ENCODE data around the gene TERB1. TPM values are rescaled to one million over a fixed set of nuclear protein-coding genes. Genes with fewer than 3 reads are reported as not detected.
"Not testable (repeated sequence)": the region's sequence is repeated elsewhere in the genome, so short reads cannot be mapped to it uniquely, and the experiment has no call there.

Gene TERB1
- total RNA-seq, 4 donors from 2014 or later = not detected

DNA sequence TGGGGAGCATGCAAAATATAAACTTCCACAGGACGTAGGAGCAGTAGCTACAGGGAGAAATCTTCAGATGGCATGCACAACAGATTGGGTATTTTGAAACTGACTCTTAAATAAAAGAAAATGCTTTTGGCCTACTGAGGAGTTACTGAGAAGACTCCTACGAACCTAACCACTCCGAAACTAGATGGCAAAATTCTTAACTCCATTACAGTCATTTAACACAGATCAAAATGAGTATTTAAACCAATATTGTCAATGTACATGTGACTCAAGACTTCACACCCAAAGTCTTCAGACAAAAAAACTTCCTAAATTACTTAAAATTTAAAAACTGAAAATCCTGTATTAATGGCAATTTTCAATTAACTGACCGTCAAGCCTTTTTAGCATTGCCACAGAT lies 8.4 kb upstream of the TERB1 start:
- TF ChIP-seq POLR2A (IDR thresholded peaks at IDR 0.05) = no peak
- TF ChIP-seq, protein P1, sequence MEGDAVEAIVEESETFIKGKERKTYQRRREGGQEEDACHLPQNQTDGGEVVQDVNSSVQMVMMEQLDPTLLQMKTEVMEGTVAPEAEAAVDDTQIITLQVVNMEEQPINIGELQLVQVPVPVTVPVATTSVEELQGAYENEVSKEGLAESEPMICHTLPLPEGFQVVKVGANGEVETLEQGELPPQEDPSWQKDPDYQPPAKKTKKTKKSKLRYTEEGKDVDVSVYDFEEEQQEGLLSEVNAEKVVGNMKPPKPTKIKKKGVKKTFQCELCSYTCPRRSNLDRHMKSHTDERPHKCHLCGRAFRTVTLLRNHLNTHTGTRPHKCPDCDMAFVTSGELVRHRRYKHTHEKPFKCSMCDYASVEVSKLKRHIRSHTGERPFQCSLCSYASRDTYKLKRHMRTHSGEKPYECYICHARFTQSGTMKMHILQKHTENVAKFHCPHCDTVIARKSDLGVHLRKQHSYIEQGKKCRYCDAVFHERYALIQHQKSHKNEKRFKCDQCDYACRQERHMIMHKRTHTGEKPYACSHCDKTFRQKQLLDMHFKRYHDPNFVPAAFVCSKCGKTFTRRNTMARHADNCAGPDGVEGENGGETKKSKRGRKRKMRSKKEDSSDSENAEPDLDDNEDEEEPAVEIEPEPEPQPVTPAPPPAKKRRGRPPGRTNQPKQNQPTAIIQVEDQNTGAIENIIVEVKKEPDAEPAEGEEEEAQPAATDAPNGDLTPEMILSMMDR (IDR thresholded peaks at IDR 0.05) = no peak
- no peaks in the 10 kb centered on the region for H3K27me3 ChIP-seq
- intact Hi-C loops (cut with DNase I) = no loop called here
- WGBS, 2 donors = 87 to 88% methylated on average over 4 of the region's 4 CpGs
- DNase-seq = no peak
- no peak overlapping the region for H3K4me3 ChIP-seq
- no peak overlapping the region for H3K27ac ChIP-seq
- H3K36me3 ChIP-seq = peaks cover 0 to 99% (median 27%) of the 10 kb centered on the region in 3 donors
- no peaks in the 10 kb centered on the region for H3K9me3 ChIP-seq
- H3K4me1 ChIP-seq = peaks cover 0 to 9% (median 0%) of the 10 kb centered on the region in 3 donors

DNA sequence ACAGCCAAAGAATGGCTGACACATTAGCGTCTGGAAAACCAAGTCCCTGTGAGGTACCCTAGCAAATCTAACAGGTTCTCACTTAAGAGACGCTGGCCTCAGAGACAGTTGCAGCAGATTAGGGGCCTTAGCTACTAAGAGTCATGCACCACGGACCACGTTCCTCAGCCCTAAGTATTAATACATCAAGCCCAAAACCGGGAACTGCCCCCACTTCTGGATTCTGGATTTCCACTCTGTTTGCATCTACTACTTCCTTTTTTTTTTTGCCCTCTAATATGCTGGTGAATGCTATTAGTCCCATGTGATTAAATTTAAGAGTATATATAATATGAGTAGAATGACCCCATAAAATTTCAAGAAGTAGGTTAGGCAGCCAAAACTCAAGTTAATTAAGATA lies 775 bp upstream of the TERB1 start:
- DNase-seq = no peak
- no peaks in the 10 kb centered on the region for H3K9me3 ChIP-seq
- H3K27me3 ChIP-seq = no peaks in the 10 kb centered on the region
- no peak overlapping the region for H3K4me3 ChIP-seq
- WGBS, 2 donors = 90 to 91% methylated on average over 5 of the region's 5 CpGs
- no peak overlapping the region for H3K27ac ChIP-seq
- peaks cover 5 to 65% (median 26%) of the 10 kb centered on the region in 3 donors for H3K36me3 ChIP-seq
- intact Hi-C loops (cut with DNase I) = no loop called here
- no peaks in the 10 kb centered on the region for H3K4me1 ChIP-seq
- TF ChIP-seq POLR2A (IDR thresholded peaks at IDR 0.05) = no peak
- TF ChIP-seq, protein P1 (IDR thresholded peaks at IDR 0.05) = no peak

DNA sequence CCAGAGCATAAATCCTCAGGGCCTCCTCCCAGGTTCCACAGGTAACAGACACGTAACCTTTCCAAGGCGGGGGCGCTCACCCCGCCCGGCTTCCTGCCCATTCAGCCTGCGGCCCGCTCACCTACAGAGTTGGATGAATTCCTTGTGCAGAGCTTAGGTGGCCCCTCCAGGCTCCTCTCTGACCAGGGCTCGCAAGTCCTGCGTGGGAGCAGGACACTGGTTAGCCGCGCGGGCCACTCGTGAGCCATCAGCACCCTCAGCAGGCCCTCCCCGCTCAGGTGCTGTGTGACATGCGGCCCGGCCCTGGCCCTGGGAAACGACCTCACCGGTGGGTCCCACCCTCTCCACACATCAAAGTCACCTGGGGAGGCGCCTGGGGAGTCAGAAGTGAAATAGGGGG lies 528 bp downstream of the TERB1 start:
- TF ChIP-seq, protein P1 (IDR thresholded peaks at IDR 0.05) = no peak
- no peak for TF ChIP-seq POLR2A (IDR thresholded peaks at IDR 0.05)
- 95 to 97% methylated on average over 6 of the region's 19 CpGs for WGBS, 2 donors
- no peak for DNase-seq
- no peaks in the 10 kb centered on the region for H3K27me3 ChIP-seq
- no peak overlapping the region for H3K27ac ChIP-seq
- no peaks in the 10 kb centered on the region for H3K4me1 ChIP-seq
- intact Hi-C loops (cut with DNase I) = no loop called here
- peaks cover 5 to 52% (median 18%) of the 10 kb centered on the region in 3 donors for H3K36me3 ChIP-seq
- H3K4me3 ChIP-seq = no peak overlapping the region
- no peaks in the 10 kb centered on the region for H3K9me3 ChIP-seq

DNA sequence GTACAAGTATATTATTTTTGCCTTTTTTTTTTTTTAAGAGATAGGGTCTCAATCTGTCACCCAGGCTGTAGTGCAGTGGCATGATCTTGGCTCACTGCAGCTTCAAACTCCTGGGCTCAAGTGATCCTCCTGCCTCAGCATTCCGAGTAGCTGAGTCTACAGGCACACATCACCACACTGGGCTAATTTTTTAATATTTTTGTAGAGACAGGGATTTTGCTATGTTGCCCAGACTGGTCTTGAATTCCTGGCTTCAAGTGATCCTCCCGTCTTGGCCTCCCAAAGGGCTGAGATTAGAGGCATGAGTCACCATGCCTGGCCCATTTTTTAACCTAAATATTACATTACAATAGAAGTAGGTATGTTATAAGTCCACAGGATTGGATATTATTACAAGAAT lies 3.2 kb downstream of the TERB1 start:
- 52 to 84% methylated on average over 2 of the region's 2 CpGs for WGBS, 2 donors
- DNase-seq = no peak
- peaks cover 0 to 25% (median 0%) of the 10 kb centered on the region in 3 donors for H3K36me3 ChIP-seq
- H3K4me1 ChIP-seq = no peaks in the 10 kb centered on the region
- intact Hi-C loops (cut with DNase I) = no loop called here
- H3K27ac ChIP-seq = no peak overlapping the region
- H3K4me3 ChIP-seq = no peak overlapping the region
- no peaks in the 10 kb centered on the region for H3K27me3 ChIP-seq
- TF ChIP-seq POLR2A (IDR thresholded peaks at IDR 0.05) = no peak
- TF ChIP-seq, protein P1 (IDR thresholded peaks at IDR 0.05) = no peak
- H3K9me3 ChIP-seq = no peaks in the 10 kb centered on the region

DNA sequence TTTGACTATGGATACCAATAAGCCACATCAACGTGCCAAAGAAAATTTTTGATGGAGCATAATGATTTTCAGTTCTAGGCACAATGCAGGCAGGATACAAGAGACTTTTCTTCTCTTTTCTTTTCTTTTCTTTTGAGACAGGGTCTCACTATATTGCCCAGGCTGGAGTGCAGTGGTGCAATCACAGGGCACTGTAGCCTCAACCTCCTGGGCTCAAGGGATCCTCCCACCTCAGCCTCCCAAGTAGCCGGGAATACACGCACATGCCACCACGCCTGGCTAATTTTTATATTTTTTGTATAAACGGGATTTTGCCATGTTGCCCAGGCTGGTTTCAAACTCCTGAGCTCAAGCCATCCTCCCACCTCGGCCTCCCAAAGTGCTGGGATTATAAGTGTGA lies 7.4 kb downstream of the TERB1 start:
- H3K9me3 ChIP-seq; H3K4me3 ChIP-seq; intact Hi-C loops (cut with DNase I); DNase-seq; H3K27ac ChIP-seq; H3K36me3 ChIP-seq; H3K27me3 ChIP-seq; H3K4me1 ChIP-seq: not testable (repeated sequence)
- 76 to 90% methylated on average over 6 of the region's 6 CpGs for WGBS, 2 donors

DNA sequence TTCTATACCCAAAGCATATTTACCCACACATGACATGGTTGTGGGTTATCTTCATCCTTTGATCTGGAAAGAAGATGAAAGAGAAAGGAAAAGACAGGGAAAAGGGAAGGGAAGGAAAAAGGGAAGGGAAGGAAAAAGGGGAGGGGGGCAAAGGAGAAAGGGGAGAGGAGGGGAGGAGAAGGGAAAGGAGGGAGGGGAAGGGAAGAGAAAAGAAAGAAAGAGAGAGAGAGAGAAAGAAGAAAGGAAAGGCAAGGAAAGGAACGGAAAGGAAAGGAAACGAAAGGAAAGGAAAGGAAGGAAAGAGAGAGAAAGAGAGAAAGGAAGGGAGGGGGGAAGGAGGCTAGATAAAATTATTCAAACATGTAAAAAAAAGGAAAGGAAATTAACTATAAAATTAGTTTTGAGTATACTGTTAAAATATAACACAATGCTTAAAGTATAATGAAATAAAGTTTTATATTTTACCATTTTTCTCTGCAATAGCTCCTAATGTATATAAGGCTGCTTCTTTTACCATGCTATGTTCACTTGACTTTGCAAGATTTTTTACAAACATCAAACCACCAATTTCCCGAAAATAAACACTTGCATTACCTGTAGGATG lies 11.2 kb downstream of the TERB1 start:
- DNase-seq = no peak
- no peak overlapping the region for H3K4me3 ChIP-seq
- no peaks in the 10 kb centered on the region for H3K36me3 ChIP-seq
- intact Hi-C loops (cut with DNase I) = no loop called here
- H3K27me3 ChIP-seq = no peaks in the 10 kb centered on the region
- H3K27ac ChIP-seq = no peak overlapping the region
- no peaks in the 10 kb centered on the region for H3K4me1 ChIP-seq
- no peaks in the 10 kb centered on the region for H3K9me3 ChIP-seq
- WGBS, 2 donors = 74 to 75% methylated on average over 3 of the region's 3 CpGs
- TF ChIP-seq, protein P1 (IDR thresholded peaks at IDR 0.05) = no peak
- no peak for TF ChIP-seq POLR2A (IDR thresholded peaks at IDR 0.05)
